Measurements from ENCODE around the gene ZNF37A. TPM values are rescaled to one million over a fixed set of nuclear protein-coding genes. Genes with fewer than 3 reads are reported as not detected.

The ZNF37A gene
- total RNA-seq, 1 experiment from 2014 or later = 6.6 TPM

DNA sequence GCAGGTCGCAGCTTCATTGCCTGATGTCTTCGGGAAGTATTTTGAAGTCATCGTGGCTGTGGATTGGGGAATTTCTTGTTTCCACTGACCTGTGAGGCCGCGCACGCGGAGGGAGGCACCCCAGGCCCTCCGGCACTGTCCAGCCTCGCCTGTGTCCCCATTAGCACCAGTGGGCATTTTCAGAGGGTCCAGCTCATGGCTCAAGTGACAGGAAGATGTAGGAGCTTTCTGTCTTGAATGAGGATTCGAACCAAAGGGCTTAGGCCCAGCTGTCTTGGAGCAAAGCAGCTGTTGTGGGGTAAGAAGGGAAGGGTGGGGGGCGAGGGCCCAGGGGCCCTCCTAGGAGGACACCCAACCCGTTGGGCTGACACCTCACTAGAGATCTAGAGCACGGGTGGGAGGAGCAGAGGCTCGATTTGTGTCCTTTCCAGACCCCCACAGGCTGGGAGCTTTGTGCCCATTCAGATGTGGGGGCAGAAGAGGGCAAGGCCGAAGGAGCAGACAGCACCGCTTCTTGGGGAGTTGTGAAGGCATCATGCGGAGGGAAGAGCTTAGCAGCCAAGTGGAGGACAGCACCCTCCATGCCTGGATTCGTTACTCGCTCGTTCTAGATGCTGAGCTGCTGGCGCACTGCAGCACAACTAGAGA is 914 bp downstream of the ZNF37A start:
- intact Hi-C loops (cut with micrococcal nuclease; ENCODE audit: unreplicated experiment) (no loop called here), in situ Hi-C loops (cut with HindIII; ENCODE audit: low pct_unique_long_range_greater_than_20kb, low sequenced_read_pairs) (no loop called here)
- H3K36me3 ChIP-seq (ENCODE audit: control insufficient read depth, insufficient read depth, low read length) = peaks cover 6% of the 10 kb centered on the region
- peak overlapping the region; percentile 71 for H3K27ac ChIP-seq (ENCODE audit: low read length)
- ATAC-seq = no peak
- TF ChIP-seq TCF7L2 (IDR thresholded peaks at IDR 0.05; ENCODE audit: low read depth, low read length) (no peak), SIN3A (IDR thresholded peaks at IDR 0.05; ENCODE audit: borderline replicate concordance, insufficient read depth, low read depth, low read length) (no peak), POLR2AphosphoS5 (IDR thresholded peaks at IDR 0.05; ENCODE audit: low read depth, low read length) (no peak)
- TF ChIP-seq, protein P1, sequence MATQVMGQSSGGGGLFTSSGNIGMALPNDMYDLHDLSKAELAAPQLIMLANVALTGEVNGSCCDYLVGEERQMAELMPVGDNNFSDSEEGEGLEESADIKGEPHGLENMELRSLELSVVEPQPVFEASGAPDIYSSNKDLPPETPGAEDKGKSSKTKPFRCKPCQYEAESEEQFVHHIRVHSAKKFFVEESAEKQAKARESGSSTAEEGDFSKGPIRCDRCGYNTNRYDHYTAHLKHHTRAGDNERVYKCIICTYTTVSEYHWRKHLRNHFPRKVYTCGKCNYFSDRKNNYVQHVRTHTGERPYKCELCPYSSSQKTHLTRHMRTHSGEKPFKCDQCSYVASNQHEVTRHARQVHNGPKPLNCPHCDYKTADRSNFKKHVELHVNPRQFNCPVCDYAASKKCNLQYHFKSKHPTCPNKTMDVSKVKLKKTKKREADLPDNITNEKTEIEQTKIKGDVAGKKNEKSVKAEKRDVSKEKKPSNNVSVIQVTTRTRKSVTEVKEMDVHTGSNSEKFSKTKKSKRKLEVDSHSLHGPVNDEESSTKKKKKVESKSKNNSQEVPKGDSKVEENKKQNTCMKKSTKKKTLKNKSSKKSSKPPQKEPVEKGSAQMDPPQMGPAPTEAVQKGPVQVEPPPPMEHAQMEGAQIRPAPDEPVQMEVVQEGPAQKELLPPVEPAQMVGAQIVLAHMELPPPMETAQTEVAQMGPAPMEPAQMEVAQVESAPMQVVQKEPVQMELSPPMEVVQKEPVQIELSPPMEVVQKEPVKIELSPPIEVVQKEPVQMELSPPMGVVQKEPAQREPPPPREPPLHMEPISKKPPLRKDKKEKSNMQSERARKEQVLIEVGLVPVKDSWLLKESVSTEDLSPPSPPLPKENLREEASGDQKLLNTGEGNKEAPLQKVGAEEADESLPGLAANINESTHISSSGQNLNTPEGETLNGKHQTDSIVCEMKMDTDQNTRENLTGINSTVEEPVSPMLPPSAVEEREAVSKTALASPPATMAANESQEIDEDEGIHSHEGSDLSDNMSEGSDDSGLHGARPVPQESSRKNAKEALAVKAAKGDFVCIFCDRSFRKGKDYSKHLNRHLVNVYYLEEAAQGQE (IDR thresholded peaks at IDR 0.05; ENCODE audit: insufficient read depth in 1 of 2, low read depth in 2 of 2, low read length in 1 of 2) = no peak
- TF ChIP-seq, protein P2, sequence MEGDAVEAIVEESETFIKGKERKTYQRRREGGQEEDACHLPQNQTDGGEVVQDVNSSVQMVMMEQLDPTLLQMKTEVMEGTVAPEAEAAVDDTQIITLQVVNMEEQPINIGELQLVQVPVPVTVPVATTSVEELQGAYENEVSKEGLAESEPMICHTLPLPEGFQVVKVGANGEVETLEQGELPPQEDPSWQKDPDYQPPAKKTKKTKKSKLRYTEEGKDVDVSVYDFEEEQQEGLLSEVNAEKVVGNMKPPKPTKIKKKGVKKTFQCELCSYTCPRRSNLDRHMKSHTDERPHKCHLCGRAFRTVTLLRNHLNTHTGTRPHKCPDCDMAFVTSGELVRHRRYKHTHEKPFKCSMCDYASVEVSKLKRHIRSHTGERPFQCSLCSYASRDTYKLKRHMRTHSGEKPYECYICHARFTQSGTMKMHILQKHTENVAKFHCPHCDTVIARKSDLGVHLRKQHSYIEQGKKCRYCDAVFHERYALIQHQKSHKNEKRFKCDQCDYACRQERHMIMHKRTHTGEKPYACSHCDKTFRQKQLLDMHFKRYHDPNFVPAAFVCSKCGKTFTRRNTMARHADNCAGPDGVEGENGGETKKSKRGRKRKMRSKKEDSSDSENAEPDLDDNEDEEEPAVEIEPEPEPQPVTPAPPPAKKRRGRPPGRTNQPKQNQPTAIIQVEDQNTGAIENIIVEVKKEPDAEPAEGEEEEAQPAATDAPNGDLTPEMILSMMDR (IDR thresholded peaks at IDR 0.05) = no peak
- no peaks in the 10 kb centered on the region for H3K27me3 ChIP-seq (ENCODE audit: control insufficient read depth, insufficient read depth, low read length)
- ChIA-PET POLR2A (interaction anchor here (0.5 kb wide), 1 partner anchor 307 kb away, joined by 4 read pairs; no protein-coding TSS in a partner anchor), CTCF (no interaction called here)
- H3K4me3 ChIP-seq (ENCODE audit: low read depth in 2 of 2, low read length in 2 of 2) = peak overlapping the region; percentile 63 to 71
- no peaks in the 10 kb centered on the region for H3K4me1 ChIP-seq (ENCODE audit: control insufficient read depth, insufficient read depth, low read length)
- no peaks in the 10 kb centered on the region for H3K9me3 ChIP-seq (ENCODE audit: control insufficient read depth, insufficient read depth, low read depth, low read length)
- no peak for DNase-seq (ENCODE audit: low read depth, low spot score)
- BruUV-seq (replicated peaks) = no TSS peak

DNA sequence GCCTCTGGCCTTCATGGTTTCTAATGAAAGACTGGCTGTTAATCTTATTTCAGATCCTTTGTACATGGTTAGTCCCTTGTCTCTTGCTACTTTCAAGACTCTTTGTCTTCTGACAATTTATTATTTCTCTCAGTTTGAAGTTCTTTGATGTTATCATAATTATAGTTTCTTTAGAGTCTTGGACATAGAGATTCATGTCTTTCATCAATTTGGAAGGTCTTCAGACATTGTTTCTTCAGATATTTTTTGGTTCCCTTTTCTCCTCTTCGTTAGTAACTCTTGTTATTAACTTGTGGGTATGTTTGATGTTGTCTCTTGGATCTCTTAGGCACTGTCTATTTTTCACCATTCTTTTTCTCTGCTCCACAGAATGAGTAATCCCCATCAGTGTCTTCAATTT is 8.7 kb downstream of the ZNF37A start:
- peaks cover 20% of the 10 kb centered on the region; the same call in 1 of the 2 replicates for H3K9me3 ChIP-seq (ENCODE audit: control insufficient read depth, insufficient read depth, low read depth, low read length)
- no TSS peak for BruUV-seq (replicated peaks)
- no peak overlapping the region for H3K27ac ChIP-seq (ENCODE audit: low read length)

More for the DNA sequence above, 8.7 kb downstream of the ZNF37A start:
- no peaks in the 10 kb centered on the region for H3K27me3 ChIP-seq (ENCODE audit: control insufficient read depth, insufficient read depth, low read length)
- H3K36me3 ChIP-seq (ENCODE audit: control insufficient read depth, insufficient read depth, low read length) = no peaks in the 10 kb centered on the region
- POLR2A ChIA-PET = no interaction called here
- TF ChIP-seq, protein P2 (IDR thresholded peaks at IDR 0.05) = no peak
- TF ChIP-seq, protein P1 (IDR thresholded peaks at IDR 0.05; ENCODE audit: insufficient read depth in 1 of 2, low read depth in 2 of 2, low read length in 1 of 2) = no peak
- no peak for TF ChIP-seq POLR2AphosphoS5 (IDR thresholded peaks at IDR 0.05; ENCODE audit: low read depth, low read length)
- TF ChIP-seq SIN3A (IDR thresholded peaks at IDR 0.05; ENCODE audit: borderline replicate concordance, insufficient read depth, low read depth, low read length) = no peak
- no peak for TF ChIP-seq TCF7L2 (IDR thresholded peaks at IDR 0.05; ENCODE audit: low read depth, low read length)
- H3K4me3 ChIP-seq (ENCODE audit: low read depth in 2 of 2, low read length in 2 of 2) = no peak overlapping the region
- ATAC-seq (no peak), DNase-seq (ENCODE audit: low read depth, low spot score) (no peak)
- intact Hi-C loops (cut with micrococcal nuclease; ENCODE audit: unreplicated experiment) (no loop called here), in situ Hi-C loops (cut with HindIII; ENCODE audit: low pct_unique_long_range_greater_than_20kb, low sequenced_read_pairs) (no loop called here)
- no peaks in the 10 kb centered on the region for H3K4me1 ChIP-seq (ENCODE audit: control insufficient read depth, insufficient read depth, low read length)
- CTCF ChIA-PET = no interaction called here
